GM15510 (cell line): ENCODE measurements around the gene FBH1.

Experiments
- POLR2A ChIP-seq: IDR thresholded peaks from 3 replicates; pipeline ENCODE4 v1.6.1; 2011; ENCODE audit warnings: borderline replicate concordance; ENCODE audit not compliant: insufficient read length; ENCODE audit errors: extremely low read depth

The FBH1 gene

GRCh38 chr10:5958077-5958476, 68.0 kb downstream of the FBH1 start:
- no peak for TF ChIP-seq POLR2A

GRCh38 chr10:5958675-5959074, 68.6 kb downstream of the FBH1 start:
- no peak for TF ChIP-seq POLR2A

- no peak for TF ChIP-seq POLR2A
These were observed 69.1 kb downstream of the FBH1 start for GRCh38 chr10:5959142-5959541.

DNA sequence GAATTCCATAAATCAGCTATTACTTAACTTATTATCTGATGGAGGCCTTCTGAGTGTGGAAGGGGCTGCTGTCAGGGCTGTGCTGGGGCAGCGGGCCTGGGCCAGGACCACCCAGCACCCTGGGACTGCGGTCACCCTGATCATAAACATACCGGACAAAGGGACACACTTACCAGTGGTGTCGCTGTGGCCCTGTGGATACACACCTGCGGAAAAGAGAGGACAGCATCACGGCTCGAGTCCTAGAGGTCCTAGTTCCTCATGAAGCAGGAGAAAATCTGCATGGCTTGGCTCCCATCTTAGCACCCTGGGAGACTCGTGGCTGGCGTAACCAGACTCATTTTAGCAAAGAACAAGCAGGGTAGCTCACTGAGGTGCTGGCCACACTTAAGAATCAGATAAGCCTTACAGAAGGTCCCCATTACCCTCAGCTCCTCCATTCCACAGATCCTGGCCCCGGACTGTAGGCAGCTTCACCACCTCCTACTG, 69.6 kb downstream of the FBH1 start:
- no peak for TF ChIP-seq POLR2A

DNA sequence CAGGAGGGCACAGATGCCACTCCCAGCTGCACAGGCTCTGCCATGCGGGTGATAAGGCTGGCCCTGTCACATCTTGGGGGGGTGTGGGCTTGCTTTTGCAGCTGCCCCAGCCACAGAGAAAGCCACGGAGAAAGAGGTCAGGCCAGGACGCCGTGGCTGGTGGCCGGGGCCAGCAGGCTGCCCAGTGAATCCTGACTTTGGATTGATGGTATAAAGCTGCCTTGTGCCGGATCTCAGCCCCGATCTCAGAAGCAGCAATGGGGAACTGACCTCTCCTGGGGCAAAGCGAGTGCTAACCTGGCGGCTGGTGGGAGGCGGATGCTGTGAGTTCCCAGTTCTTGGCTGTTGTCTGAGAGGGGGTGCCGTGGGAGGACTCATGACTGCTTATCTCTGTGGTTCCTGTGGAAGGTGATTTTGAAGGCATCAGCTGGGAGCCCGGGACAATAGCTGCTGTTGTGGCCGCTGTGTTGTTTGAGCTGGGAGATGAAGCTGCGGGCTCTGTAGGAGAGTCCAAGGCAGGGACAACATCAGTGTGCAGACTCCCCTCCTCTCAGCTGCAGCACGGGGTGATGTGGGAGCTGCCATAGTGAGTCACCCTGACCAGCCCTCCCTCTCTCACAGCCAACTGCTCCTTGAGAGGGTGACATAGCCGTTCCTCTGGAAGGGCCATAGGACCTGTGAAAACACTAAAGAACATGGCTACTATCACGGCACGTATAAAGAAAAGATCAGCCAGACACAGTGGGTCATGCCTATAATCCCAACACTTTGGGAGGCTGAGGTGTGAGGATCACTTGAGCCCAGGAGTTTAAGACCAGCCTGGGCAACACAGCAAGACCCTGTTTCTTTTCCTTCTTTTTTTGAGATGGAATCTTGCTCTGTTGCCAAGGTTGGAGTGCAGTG, 70.3 kb downstream of the FBH1 start:
- TF ChIP-seq POLR2A: no peak

GRCh38 chr10:5961405-5962100, 71.5 kb downstream of the FBH1 start:
- no peak for TF ChIP-seq POLR2A

DNA sequence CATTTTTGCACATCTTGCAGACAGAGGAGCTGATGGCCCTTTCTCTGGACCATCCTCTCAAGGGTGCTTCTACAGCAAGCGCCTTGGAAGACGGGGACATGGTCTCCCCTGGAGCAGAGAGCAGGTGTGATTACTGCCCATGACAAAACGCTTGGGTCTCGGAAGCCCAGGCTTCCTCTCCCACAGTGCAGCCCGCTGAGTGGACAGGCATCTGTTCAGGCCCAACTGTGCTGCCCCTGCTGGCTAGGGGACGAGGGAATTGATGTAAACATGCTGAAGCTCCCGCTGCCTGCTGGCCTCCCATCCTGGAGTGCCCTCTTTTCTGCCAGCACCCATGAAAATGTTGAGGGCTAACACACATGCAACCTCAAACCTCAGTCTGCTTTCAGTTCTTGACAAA, 73.0 kb downstream of the FBH1 start:
- TF ChIP-seq POLR2A: no peak

- no peak for TF ChIP-seq POLR2A
These were observed 73.5 kb downstream of the FBH1 start for GRCh38 chr10:5963591-5963990.

- TF ChIP-seq POLR2A: no peak
These were observed 74.7 kb downstream of the FBH1 start for GRCh38 chr10:5964736-5965135.

DNA sequence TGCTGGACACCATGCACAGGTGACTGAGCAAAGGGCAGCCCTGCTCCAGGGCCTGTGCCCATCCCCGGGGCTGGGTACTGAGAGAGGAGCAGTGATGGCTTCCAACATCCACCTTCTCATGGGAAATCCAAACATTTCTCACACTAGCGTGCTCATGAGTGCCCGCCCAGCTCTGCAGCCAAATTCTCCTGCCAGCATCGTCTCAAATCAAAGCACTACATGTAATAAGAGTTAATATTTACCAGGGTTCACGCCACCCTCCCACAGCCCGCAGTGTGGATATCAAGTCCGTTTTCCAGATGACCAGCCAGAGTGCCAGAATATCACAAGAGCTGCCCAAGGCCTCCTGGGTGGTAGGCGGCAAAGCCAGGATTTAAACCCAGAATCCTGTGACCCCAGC, 75.2 kb downstream of the FBH1 start:
- no peak for TF ChIP-seq POLR2A

- no peak for TF ChIP-seq POLR2A
These were observed 78.1 kb downstream of the FBH1 start for GRCh38 chr10:5968037-5968680.

GRCh38 chr10:5968681-5969453, 78.8 kb downstream of the FBH1 start:
- TF ChIP-seq POLR2A: no peak

- no peak for TF ChIP-seq POLR2A
These were observed 80.0 kb downstream of the FBH1 start for GRCh38 chr10:5970066-5970465.

DNA sequence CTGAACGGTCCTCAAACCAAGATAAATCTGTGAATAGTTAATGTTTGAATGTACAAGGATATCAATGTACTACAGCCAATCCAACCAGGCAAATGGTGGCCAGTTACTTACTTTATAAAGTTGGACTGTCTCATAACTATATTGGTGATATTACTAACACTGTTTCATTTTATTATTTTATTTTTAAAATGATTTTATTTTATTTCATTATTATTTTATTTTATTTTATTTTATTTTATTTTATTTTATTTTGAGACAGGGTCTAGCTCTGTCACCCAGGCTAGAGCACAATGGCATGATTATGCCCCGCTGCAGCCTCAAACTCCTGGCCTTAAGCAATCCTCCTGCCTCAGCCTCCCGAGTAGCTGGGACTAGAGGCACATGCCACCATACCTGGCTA, 80.5 kb downstream of the FBH1 start:
- TF ChIP-seq POLR2A: no peak

- TF ChIP-seq POLR2A: no peak
These were observed 81.3 kb downstream of the FBH1 start for GRCh38 chr10:5971315-5971832.

GRCh38 chr10:5971886-5972285, 81.8 kb downstream of the FBH1 start:
- TF ChIP-seq POLR2A: no peak
